ENCODE data around the gene CLEC7A.
A peak's percentile ranks its signal among the peaks of the same experiment; 100 is the strongest.

CLEC7A gene

GRCh38 chr12:10130042-10130441 is at the start of gene CLEC7A:
Gene CLEC7A (minus strand): TSS chr12:10130199. CDS start chr12:10130082, 117 bp downstream.
- DNase-seq = no peak

GRCh38 chr12:10179776-10180181 is 49.8 kb upstream of the CLEC7A start:
- DNase-seq = no peak

GRCh38 chr12:10178821-10179220 is 48.8 kb upstream of the CLEC7A start, which contains the start of gene TMEM52B:
Gene TMEM52B (plus strand): TSS chr12:10179032. CDS start chr12:10179575, 543 bp downstream.
- no peak for DNase-seq

- no peak for DNase-seq
Measured at GRCh38 chr12:10175846-10176636, 46.0 kb upstream of the CLEC7A start.

GRCh38 chr12:10174986-10175614 is 45.1 kb upstream of the CLEC7A start:
- DNase-seq = no peak

GRCh38 chr12:10171973-10172728 is 42.2 kb upstream of the CLEC7A start, which contains the start of gene OLR1:
Gene OLR1 (minus strand): TSS chr12:10172132. CDS start chr12:10172077, 55 bp downstream.
- DNase-seq = no peak

- DNase-seq = no peak
Measured at GRCh38 chr12:10170216-10170615, 40.2 kb upstream of the CLEC7A start.

- no peak for DNase-seq
Measured at GRCh38 chr12:10169104-10169503, 39.1 kb upstream of the CLEC7A start.

GRCh38 chr12:10167599-10167998 is 37.6 kb upstream of the CLEC7A start:
- no peak for DNase-seq

- DNase-seq = no peak
Measured at GRCh38 chr12:10165421-10165820, 35.4 kb upstream of the CLEC7A start.

- no peak for DNase-seq
Measured at GRCh38 chr12:10163084-10163483, 33.1 kb upstream of the CLEC7A start.

GRCh38 chr12:10160617-10161385 is 30.8 kb upstream of the CLEC7A start:
- no peak for DNase-seq

- no peak for DNase-seq
Measured at GRCh38 chr12:10159280-10159679, 29.3 kb upstream of the CLEC7A start.

GRCh38 chr12:10158406-10158805 is 28.4 kb upstream of the CLEC7A start:
- no peak for DNase-seq

- DNase-seq = no peak
Measured at GRCh38 chr12:10155966-10156365, 26.0 kb upstream of the CLEC7A start.

GRCh38 chr12:10154145-10154496 is 24.1 kb upstream of the CLEC7A start:
- no peak for DNase-seq

- DNase-seq = peak; percentile 73
Measured at GRCh38 chr12:10153271-10154144, 23.5 kb upstream of the CLEC7A start.

GRCh38 chr12:10151621-10152020 is 21.6 kb upstream of the CLEC7A start:
- no peak for DNase-seq

GRCh38 chr12:10147714-10148403 is 17.9 kb upstream of the CLEC7A start:
- DNase-seq = no peak

- no peak for DNase-seq
Measured at GRCh38 chr12:10142976-10143589, 13.1 kb upstream of the CLEC7A start.

- DNase-seq = peak; percentile 31
Measured at GRCh38 chr12:10140001-10140400, 10.0 kb upstream of the CLEC7A start.
